GM12873 (cell line): Measurements from ENCODE around the gene HSPB6.

Experiments
- CTCF ChIP-seq: IDR thresholded peaks from 2 replicates; pipeline ENCODE4 v1.5.1; 2012; ENCODE audit warnings: low read depth, mild to moderate bottlenecking, moderate library complexity, low read length, control low read depth; ENCODE audit not compliant: insufficient read depth; ENCODE audit errors: missing control alignments

HSPB6 gene

GRCh38 chr19:35734273-35734672, 22.6 kb downstream of the HSPB6 start:
- no peak for TF ChIP-seq CTCF

DNA sequence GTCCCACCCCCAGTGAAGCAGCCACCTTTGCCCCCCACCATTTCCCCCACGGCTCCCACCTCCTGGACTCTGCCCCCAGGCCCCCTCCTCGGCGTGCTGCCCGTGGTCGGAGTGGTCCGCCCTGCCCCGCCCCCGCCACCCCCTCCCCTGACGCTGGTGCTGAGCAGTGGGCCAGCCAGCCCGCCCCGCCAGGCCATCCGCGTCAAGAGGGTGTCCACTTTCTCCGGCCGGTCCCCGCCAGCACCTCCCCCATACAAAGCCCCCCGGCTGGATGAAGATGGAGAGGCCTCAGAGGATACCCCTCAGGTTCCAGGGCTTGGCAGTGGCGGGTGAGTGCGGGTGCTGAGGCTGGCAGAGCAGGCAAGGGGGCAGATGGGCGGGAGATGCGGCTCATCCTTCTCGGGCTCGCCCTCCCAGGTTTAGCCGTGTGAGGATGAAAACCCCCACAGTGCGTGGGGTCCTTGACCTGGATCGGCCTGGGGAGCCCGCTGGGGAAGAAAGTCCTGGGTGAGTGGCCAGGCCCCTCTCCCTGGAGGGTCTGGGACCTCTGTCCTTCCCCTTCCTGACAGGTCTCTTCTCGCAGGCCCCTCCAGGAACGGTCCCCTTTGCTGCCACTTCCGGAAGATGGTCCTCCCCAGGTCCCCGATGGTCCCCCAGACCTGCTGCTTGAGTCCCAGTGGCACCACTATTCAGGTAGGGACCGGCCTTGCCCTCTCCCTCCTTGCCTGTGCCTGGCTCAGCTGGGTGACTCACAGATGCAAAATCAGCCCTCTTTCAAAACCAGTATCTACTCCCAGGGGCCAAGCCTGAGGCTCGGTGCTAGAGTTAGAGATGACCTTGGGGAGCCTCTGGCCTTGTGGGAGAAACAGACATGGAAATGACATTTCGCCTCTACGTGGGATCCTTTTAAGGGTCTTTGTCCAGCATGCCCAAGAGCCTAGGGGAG, 23.4 kb downstream of the HSPB6 start:
- no peak for TF ChIP-seq CTCF

DNA sequence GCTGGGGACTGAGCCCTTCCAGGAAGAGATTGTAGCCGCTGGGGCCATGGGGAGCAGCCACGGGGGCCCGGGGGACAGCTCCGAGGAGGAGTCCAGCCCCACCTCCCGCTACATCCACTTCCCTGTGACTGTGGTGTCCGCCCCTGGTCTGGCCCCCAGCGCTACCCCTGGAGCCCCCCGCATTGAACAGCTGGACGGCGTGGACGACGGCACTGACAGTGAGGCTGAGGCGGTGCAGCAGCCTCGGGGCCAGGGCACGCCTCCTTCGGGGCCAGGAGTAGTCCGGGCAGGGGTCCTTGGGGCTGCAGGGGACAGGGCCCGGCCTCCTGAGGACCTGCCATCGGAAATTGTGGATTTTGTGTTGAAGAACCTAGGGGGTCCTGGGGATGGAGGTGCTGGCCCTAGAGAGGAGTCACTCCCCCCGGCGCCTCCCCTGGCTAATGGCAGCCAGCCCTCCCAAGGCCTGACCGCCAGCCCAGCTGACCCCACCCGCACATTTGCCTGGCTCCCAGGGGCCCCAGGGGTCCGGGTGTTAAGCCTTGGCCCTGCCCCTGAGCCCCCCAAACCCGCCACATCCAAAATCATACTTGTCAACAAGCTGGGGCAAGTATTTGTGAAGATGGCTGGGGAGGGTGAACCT, 24.2 kb downstream of the HSPB6 start:
- no peak for TF ChIP-seq CTCF

DNA sequence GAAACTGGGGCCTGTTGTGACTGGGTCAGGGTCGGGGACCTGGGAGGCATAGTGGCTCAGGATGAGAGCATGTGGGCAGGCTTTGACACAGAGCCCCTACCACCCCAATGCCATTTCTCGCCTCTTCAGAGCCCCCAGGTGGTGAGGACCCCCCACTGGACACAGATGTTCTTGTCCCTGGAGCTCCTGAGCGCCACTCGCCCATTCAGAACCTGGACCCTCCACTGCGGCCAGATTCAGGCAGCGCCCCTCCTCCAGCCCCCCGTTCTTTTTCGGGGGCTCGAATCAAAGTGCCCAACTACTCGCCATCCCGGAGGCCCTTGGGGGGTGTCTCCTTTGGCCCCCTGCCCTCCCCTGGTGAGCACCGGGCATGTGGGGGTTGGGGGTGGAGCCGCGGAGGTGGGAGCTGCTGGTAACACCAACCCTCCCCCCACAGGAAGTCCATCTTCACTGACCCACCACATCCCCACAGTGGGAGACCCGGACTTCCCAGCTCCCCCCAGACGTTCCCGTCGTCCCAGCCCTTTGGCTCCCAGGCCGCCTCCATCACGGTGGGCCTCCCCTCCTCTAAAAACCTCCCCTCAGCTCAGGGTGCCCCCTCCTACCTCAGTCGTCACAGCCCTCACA, 24.9 kb downstream of the HSPB6 start:
- no peak for TF ChIP-seq CTCF

GRCh38 chr19:35731353-35731752, 25.5 kb downstream of the HSPB6 start:
- TF ChIP-seq CTCF, result no peak

DNA sequence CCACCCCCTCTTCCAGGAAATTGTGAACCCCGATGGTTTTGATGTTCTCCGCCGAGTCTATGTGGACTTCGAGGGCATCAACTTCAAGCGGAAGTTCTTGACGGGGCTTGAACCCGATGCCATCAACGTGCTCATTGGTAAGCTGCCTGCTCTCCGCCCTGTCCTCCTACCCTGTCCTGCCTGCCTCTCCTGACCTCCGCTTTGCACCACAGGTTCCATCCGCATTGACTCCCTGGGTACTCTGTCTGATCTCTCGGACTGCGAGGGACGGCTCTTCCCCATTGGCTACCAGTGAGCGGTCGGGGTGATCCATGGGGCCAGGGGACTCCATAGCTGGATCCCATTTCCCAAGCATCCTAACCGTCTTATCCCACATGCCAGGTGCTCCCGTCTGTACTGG, 26.5 kb downstream of the HSPB6 start:
- no peak for TF ChIP-seq CTCF

GRCh38 chr19:35729763-35730162, 27.1 kb downstream of the HSPB6 start:
- TF ChIP-seq CTCF, result no peak
